Fibroblast of upper back skin (primary cell): ENCODE measurements around the gene PRPH.
A peak's percentile ranks its signal among the peaks of the same experiment; 100 is the strongest.

Source experiments
- DNase-seq: peaks from one replicate; pipeline ENCODE4 v3.0.0-alpha.2; 2013

Gene PRPH

DNA sequence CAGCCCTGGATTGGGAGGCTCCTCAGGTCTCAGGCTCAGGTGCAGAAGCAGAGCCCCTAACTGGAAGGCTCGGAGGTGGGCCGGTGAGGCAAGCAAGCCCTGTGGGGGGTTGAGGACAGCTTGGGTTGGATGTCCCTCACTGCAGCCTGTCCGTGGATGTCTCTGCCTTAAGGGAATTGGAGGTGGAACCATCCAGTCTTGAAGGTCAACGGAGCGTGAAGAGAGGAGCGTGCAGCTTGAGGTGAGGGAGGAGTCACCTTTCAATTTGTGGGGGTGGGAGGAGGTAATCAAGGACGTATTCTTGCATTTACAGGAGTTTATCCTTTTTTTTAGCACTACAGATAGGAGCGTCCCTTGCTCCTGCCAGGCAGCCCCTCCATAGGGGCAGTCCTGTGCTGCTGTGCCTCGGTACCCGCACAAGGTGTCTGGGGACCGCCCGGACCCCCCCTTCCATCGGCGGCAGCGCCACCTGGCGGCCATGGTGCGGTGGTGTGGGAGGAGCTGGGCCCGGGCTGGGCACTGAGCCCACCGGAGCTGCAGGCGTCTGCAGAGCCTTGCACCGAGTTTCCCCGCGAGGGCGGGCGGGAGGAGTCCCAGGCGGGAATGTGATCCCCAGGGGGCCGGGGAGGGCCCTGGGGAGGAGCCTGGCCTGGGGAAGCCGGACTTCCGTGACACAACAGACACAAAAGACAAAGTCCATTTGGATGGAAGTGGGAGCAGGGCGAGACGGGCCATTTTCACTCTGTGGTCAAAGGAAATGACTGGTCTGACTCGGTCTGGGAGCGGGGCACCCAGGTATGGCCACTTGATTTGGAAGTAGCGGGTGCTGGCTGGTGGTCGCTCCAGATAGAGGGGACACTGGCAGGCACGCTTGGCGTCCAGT, 52.6 kb downstream of the PRPH start:
- DNase-seq, result peak; percentile 82
